Right atrium auricular region (tissue), 2 donors: Measurements from ENCODE around the gene FAM81A. TPM values are rescaled to one million over a fixed set of nuclear protein-coding genes. Genes with fewer than 3 reads are reported as not detected.
"Not testable (repeated sequence)": the region's sequence is repeated elsewhere in the genome, so short reads cannot be mapped to it uniquely, and the experiment has no call there.

Source experiments
- DNase-seq: peaks from one replicate; pipeline ENCODE4 v3.0.0-alpha.2; 2019; ENCODE audit warnings: low spot score
- H3K27ac ChIP-seq, 2 donors: fragments of 200-600 bp; sonication (generic); 1 replicate in 1 of 2; 2 replicates in 1 of 2; pipeline ENCODE4 v1.5.1; 2016 to 2019
- H3K27me3 ChIP-seq, 2 donors: fragments of 200-600 bp; sonication (generic); one replicate each; pipeline versions ENCODE4 v1.5.1 to v1.6.0; 2017 to 2019
- H3K36me3 ChIP-seq: fragments of 200-600 bp; sonication (generic); one replicate; pipeline ENCODE4 v1.5.1; 2016
- H3K4me1 ChIP-seq, 2 donors: fragments of 200-600 bp; sonication (generic); one replicate each; pipeline versions ENCODE4 v1.5.1 to v1.6.0; 2017 to 2019
- H3K4me3 ChIP-seq, 2 donors: fragments of 200-600 bp; sonication (generic); 1 replicate in 1 of 2; 2 replicates in 1 of 2; pipeline ENCODE4 v1.5.1; 2017 to 2019; ENCODE audit warnings: mild to moderate bottlenecking in 1 of 2, moderate library complexity in 1 of 2
- H3K9me3 ChIP-seq, 2 donors: fragments of 200-600 bp; sonication (generic); one replicate each; pipeline ENCODE4 v1.5.1; 2019
- CTCF ChIP-seq, 2 donors: fragments of 200-600 bp; sonication (generic); IDR thresholded peaks; one replicate each; pipeline ENCODE4 v1.5.1; 2019; ENCODE audit warnings: antibody characterized with exemption in 2 of 2
- total RNA-seq, 2 donors: library from RNA; depleted of rRNA; stranded (reverse); fragments of >200 nt; gene quantifications; one replicate each; pipeline ENCODE4 v1.1.0, GENCODE V29; 2016

FAM81A gene
- total RNA-seq, 2 donors from 2014 or later = 0.98 to 2.0 TPM

GRCh38 chr15:59473226-59473625 is 35.2 kb downstream of the FAM81A start:
- Histone ChIP-seq H3K27me3 (no peaks in the 10 kb centered on the region), H3K4me1 (no peaks in the 10 kb centered on the region), H3K4me3 (no peak overlapping the region), H3K9me3 (no peaks in the 10 kb centered on the region), H3K27ac (no peak overlapping the region), H3K36me3 (no peaks in the 10 kb centered on the region)
- no peak for DNase-seq
- TF ChIP-seq CTCF (IDR thresholded peaks at IDR 0.05) = no peak

- not testable (repeated sequence) for H3K27me3 ChIP-seq, H3K4me1 ChIP-seq, H3K4me3 ChIP-seq, H3K9me3 ChIP-seq, H3K36me3 ChIP-seq, H3K27ac ChIP-seq, DNase-seq
Measured at GRCh38 chr15:59475161-59475560, 37.2 kb downstream of the FAM81A start.

- Histone ChIP-seq H3K36me3 (no peaks in the 10 kb centered on the region), H3K27ac (peak overlapping the region in 1 of 2 donors; percentile 4), H3K4me3 (no peak overlapping the region), H3K9me3 (peaks cover 0 to 14% of the 10 kb centered on the region in 2 donors), H3K27me3 (no peaks in the 10 kb centered on the region), H3K4me1 (peaks cover 0 to 6% of the 10 kb centered on the region in 2 donors)
- no peak for DNase-seq
- no peak for TF ChIP-seq CTCF (IDR thresholded peaks at IDR 0.05)
Measured at GRCh38 chr15:59484399-59484798, 46.4 kb downstream of the FAM81A start.

- Histone ChIP-seq H3K4me1 (peaks cover 0 to 6% of the 10 kb centered on the region in 2 donors), H3K36me3 (no peaks in the 10 kb centered on the region), H3K27ac (no peak overlapping the region), H3K4me3 (no peak overlapping the region), H3K9me3 (peaks cover 0 to 18% of the 10 kb centered on the region in 2 donors), H3K27me3 (no peaks in the 10 kb centered on the region)
- TF ChIP-seq CTCF (IDR thresholded peaks at IDR 0.05) = no peak
- DNase-seq = no peak
Measured at GRCh38 chr15:59485036-59485435, 47.0 kb downstream of the FAM81A start.

GRCh38 chr15:59489485-59489884 is 51.5 kb downstream of the FAM81A start:
- not testable (repeated sequence) for DNase-seq, H3K27me3 ChIP-seq, H3K4me1 ChIP-seq, H3K36me3 ChIP-seq, H3K4me3 ChIP-seq, H3K27ac ChIP-seq
- peaks cover 0 to 18% of the 10 kb centered on the region in 2 donors for H3K9me3 ChIP-seq

- no peak overlapping the region for H3K4me3 ChIP-seq
- no peak for DNase-seq
- no peak overlapping the region for H3K27ac ChIP-seq
Measured at GRCh38 chr15:59491062-59491461, 53.1 kb downstream of the FAM81A start.

More at GRCh38 chr15:59491062-59491461, 53.1 kb downstream of the FAM81A start:
- H3K36me3 ChIP-seq = no peaks in the 10 kb centered on the region
- TF ChIP-seq CTCF (IDR thresholded peaks at IDR 0.05) = no peak
- H3K27me3 ChIP-seq = no peaks in the 10 kb centered on the region
- H3K9me3 ChIP-seq = peaks cover 0 to 17% of the 10 kb centered on the region in 2 donors
- H3K4me1 ChIP-seq = peaks cover 0 to 6% of the 10 kb centered on the region in 2 donors
